Left cardiac atrium (tissue), 4 donors: Measurements from ENCODE around the gene CCDC116. TPM values are rescaled to one million over a fixed set of nuclear protein-coding genes. Genes with fewer than 3 reads are reported as not detected.
"Not testable (repeated sequence)": the region's sequence is repeated elsewhere in the genome, so short reads cannot be mapped to it uniquely, and the experiment has no call there.

Experiments used
- ATAC-seq, 2 donors: fragments of 200-7000 bp; cut with Tn5 transposase; one replicate each; pipeline ENCODE4 v1.9.1; 2020; ENCODE audit warnings: mild to moderate bottlenecking in 2 of 2, moderate library complexity in 2 of 2
- DNase-seq: peaks from one replicate; pipeline ENCODE4 v3.0.0-alpha.2; 2020
- intact Hi-C, 2 donors: fragments of 100-400 bp; cut with DNase I; formaldehyde crosslinking; loops; one replicate each; pipeline versions ENCODE4 v1.14.1 to v1.15.1; 2022 to 2023
- total RNA-seq, 2 donors: library from RNA; stranded (reverse); fragmentation: NEBNext Ultra II Directional; extraction: Animal tissue kit (Norgen Biotek cat#: 25700); gene quantifications; one replicate each; pipeline ENCODE4 v1.2.1, GENCODE V29; 2021
- donor health status: DM: no; HTN: yes; CAD: no.
- donor health status: DM: no; HTN: yes; CAD: no; lungs with severe emphysema.
- donor health status: DM: yes; HTN: yes; CAD: no.
- donor health status: Dilated cardiomyopathy.

CCDC116 gene
- total RNA-seq, 2 donors from 2014 or later: 0.18 to 0.44 TPM

- DNase-seq (no peak), ATAC-seq (no peak)
- intact Hi-C loops: loop anchor here in 1 of 2 donors (5.0 kb wide), 1 partner anchor 35 kb away; no protein-coding TSS in a partner anchor
Observed at GRCh38 chr22:21626735-21627469, 5.7 kb upstream of the CCDC116 start.

- intact Hi-C loops: loop anchor here in 1 of 2 donors (5.0 kb wide), 1 partner anchor 36 kb away; no protein-coding TSS in a partner anchor
- DNase-seq (no peak), ATAC-seq (peak in 1 of 2 donors; percentile 1)
Observed at GRCh38 chr22:21628386-21629254, 3.9 kb upstream of the CCDC116 start.

DNA sequence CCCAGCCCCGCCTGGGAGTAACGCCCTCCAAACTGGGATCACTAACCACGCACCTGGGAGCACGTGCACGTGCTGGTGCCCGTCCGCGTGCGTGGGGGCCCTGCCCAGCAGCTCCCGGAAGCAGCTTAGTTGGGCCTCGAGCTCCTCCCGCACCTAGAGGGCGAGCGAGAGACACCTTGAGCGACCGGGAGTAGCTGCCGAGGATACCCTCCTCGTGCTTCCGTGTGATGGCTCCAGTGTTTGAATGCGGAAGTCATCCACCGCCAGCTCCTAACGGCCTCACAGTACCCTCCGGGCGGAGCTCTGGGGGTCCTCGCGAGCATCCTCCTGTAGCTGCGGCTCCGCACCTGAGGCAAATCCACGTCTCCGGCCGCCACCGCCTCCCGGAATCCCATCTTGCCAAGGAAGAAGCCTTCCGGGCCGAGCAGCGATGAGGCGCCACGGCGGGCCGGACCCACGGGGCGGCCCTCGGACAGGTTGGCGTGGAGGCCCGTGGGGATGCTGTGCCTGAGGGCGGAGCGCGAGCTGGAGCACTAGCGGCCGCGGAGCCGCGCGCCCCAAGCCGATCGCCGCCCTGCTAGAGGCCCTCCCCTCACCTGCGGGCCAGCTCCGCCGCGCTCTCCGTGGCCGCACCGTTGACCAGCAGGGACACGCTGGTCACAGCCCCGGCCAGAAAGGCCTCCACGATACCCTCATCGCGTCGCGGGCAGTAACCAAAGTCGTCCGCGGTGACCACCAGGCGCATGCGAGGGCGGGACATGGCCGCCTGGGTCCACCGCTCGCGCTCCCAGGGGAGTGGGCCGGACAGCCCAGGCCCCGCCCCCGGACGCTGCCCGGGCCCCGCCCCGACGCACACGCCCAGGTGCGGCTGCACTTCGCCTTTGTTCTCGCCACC, 3.1 kb upstream of the CCDC116 start, which contains the start of gene YDJC:
YDJC (minus strand) TSS at position 768 of the 895 bp plus-strand sequence; CDS start at position 760, 8 bp downstream.
- DNase-seq (peak; percentile 94), ATAC-seq (peak; percentile 97)
- intact Hi-C loops: loop anchor here in 1 of 2 donors (5.0 kb wide), 2 partner anchors 37 to 52 kb away; no protein-coding TSS in a partner anchor

GRCh38 chr22:21631025-21631424, 1.5 kb upstream of the CCDC116 start:
- intact Hi-C loops: loop anchor here in 1 of 2 donors (5.0 kb wide), 1 partner anchor 54 kb away; no protein-coding TSS in a partner anchor
- DNase-seq (no peak), ATAC-seq (no peak)

DNA sequence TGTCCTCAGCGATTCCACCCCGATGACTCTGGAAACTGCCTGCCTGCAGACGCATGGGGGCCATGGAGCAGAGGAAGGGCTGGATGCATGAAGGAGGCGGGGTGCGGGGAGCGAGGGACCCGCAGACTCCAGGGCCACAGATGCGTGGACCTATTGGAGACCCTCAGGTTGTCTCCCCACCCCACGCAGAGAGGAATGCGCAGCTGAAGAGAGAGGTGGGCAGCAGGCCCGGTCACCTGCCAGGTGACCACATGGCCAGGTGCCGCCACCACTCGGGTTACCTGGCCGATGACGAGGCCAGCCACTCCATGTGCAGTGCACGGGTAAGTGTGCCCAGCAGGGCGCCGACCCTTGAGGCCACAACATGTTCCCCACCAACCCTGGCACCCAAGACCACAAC, 371 bp downstream of the CCDC116 start:
- intact Hi-C loops: loop anchor here in 1 of 2 donors (5.0 kb wide), 1 partner anchor 56 kb away; no protein-coding TSS in a partner anchor
- ATAC-seq: no peak
- DNase-seq: no peak

DNA sequence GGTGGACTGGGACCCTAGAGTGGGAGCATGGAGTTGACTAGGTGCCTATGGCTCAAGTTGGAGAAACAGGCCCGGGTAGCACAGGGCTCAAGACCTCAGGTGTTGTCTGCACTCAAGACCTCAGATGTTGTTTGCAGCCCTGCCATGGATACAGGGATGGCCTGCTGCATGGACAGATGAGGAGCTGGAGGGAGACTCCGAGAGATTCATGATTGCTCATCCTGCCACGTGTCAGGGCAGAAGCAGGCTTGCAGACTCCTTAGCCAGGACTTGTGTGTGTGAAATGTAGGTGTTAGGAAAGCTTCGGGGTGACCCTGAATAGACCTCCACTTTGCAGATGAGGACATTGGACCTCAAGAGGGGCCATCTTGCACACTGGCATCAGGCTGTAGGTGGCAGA, 921 bp downstream of the CCDC116 start:
- ATAC-seq: no peak
- intact Hi-C loops: loop anchor here in 1 of 2 donors (5.0 kb wide), 1 partner anchor 56 kb away; no protein-coding TSS in a partner anchor

GRCh38 chr22:21634081-21634480, 1.5 kb downstream of the CCDC116 start:
- intact Hi-C loops: loop anchor here in 1 of 2 donors (5.0 kb wide), 1 partner anchor 57 kb away; no protein-coding TSS in a partner anchor
- DNase-seq (no peak), ATAC-seq (no peak)

More for the DNA sequence above, 921 bp downstream of the CCDC116 start:
- DNase-seq: no peak

DNA sequence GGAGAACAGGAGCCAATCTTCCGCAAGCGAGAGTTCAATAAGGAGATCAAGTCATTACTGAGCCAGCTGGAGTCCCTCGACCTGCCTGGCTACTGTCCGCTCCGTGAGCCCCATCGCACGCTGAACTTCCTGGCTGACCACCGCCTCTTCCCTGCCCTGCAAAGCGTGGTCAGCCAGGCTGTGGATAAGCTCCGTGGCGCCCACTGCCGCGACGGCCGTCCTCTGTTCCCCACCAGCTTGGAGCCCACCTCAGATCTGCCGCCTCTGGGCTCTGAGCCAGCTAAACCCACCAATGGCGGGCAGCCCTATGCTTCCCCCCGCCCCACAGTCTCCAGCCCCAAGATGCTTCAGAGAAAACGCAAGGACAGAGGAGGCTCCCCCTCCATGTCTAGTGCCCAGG, 2.3 kb downstream of the CCDC116 start:
- no peak for DNase-seq
- intact Hi-C loops: loop anchor here in 1 of 2 donors (5.0 kb wide), 1 partner anchor 58 kb away; no protein-coding TSS in a partner anchor
- ATAC-seq: no peak

DNA sequence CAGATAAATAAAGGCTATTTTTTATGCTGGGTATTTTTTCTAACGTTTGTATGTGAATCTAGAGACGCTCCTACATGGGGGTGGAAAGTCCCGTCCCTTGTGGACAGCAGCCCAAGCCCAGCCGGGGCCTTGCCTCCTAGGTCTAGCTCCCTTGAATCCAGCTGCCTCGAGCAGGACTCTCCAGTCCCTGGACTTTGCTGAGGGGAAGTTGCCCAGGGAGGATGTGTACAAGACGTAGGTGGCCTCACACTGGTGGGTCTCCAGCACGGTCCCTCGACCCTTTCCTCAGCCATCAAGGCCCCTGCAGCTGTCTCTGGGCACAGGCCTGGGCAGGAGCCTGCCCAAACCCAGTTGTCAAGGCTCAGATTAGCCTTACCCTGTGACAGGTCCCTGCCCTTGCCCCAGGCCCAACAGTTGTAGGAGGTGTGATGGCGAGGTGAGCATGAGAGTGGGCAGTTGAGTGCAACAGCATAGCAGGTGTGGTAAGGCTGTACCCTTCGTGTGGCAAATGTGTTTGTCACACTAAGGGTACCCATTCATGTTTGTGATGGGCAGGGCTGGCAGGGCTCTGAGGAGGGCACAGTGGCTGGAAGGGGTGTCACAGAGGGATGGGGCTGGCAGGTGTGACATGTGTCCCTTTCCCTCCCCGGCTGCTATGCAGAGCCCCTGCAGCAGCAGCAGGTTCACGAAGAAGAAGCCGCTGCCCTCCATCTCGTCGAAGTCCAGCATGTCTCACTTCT, 3.4 kb downstream of the CCDC116 start:
- DNase-seq (no peak), ATAC-seq (no peak)
- intact Hi-C loops: no loop called here

DNA sequence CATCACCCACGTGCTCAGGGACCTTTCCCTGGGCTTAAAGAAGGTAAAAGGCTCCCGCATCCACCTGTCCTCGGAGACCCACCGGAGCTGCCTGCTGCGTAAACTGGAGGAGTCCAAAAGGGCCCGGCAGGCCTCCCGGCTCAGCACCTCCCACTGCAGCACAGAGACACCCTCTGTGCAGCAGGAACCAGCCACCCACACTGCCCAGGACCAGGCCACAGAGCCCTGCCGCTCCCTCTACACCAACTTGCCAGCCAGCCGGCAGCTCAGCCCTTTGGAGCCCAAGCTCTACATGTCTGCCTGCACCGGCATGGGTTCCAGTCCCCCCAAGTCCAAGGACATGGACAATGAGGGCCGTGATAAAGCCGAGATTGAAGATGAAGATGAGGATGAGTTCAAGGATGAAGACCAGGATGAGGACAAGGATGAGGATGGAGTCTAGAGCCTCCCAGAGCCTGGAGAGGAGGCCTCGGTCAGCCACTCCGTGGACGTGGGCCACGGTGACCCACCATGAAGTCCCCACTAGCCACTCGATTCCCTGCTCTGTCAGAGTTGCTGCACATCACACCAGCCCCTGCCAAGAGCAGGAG, 4.2 kb downstream of the CCDC116 start:
- intact Hi-C loops: no loop called here
- ATAC-seq: no peak
- DNase-seq: no peak

GRCh38 chr22:21637450-21637849, 4.9 kb downstream of the CCDC116 start:
- intact Hi-C loops, DNase-seq, ATAC-seq: not testable (repeated sequence)

DNA sequence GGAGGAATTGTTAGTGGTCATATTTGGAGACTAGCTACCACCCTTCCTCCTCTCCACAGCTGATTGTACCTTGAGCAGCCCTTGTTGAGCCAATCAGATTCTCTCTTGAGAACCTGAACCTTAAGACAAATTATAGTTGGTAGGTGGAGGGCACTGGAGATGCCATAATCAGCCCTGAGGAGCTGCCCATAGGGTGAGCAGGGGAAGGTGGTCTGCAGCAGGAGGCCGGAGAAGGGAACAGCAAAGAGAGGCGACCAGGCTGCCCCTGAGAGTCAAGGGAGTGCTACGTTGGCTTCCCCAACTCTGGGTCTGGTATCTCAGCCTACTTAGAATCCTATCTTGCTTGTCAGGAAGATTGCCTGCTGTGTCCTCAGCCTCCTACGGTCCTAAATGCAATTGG, 6.8 kb downstream of the CCDC116 start:
- intact Hi-C loops: no loop called here
- no peak for DNase-seq
- no peak for ATAC-seq

DNA sequence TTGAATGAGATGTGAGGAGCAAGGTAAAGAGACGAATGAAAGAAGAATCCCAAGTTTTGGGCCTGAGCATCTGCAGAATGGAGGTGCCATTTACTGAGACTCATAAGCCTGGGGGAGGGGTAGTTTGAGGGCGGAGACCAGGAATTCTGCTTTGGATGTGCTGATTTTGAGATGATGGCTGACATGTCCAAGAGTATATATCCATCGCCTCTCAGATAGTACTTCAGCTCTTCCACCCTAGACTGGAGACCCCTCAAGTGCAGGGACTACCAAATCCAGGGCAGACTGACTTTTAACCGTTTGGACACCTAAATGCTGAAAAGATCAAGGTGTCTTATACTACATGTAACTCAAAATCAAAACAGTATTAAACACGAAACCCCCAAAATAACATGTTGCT, 8.2 kb downstream of the CCDC116 start:
- DNase-seq (no peak), ATAC-seq (no peak)
- intact Hi-C loops: no loop called here

DNA sequence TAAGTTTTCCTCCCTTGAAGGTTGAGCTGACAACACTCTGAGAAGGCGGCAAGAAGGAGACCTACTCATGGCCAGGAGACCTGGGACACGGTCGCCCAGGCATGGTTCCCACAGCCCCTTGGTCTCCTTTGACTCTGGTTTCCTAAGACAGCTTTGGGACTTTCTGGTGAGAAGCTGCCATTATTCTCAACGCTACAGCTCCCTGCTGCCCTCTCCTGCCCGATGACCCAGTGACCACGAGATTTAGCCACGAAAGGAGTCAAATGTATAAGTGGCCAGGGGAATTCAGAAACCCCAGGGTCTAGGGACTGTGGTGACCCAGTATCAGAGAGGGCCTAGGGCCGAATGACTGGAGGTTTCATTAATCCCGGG, 8.8 kb downstream of the CCDC116 start:
- intact Hi-C loops: no loop called here
- peak; percentile 34 to 53 for ATAC-seq
- peak; percentile 56 for DNase-seq

GRCh38 chr22:21641789-21642583, 9.4 kb downstream of the CCDC116 start, which contains the start of gene SDF2L1:
Gene SDF2L1, plus strand, starts transcription at chr22:21642302. Its CDS starts 35 bp downstream, at chr22:21642337.
- intact Hi-C loops: no loop called here
- ATAC-seq: peak; percentile 100

GRCh38 chr22:21642584-21643448, 10.3 kb downstream of the CCDC116 start:
- DNase-seq (peak; percentile 47), ATAC-seq (peak in 1 of 2 donors; percentile 12)
- intact Hi-C loops: no loop called here

More at GRCh38 chr22:21641789-21642583, 9.4 kb downstream of the CCDC116 start, which contains the start of gene SDF2L1:
- peak; percentile 98 for DNase-seq
